ENCODE results near the gene DEXI. TPM values are rescaled to one million over a fixed set of nuclear protein-coding genes. Genes with fewer than 3 reads are reported as not detected.

DEXI gene
- total RNA-seq: 61.5 and 67.5 TPM in 2 replicates

GRCh38 chr16:10942352-10943063, at the start of gene DEXI:
Gene DEXI (minus strand): TSS chr16:10942468. CDS start chr16:10942005, 463 bp downstream.

GRCh38 chr16:10944249-10945064, 2.2 kb upstream of the DEXI start, which contains the start of gene CLEC16A:
Gene CLEC16A (plus strand): TSS chr16:10944564. CDS start chr16:10944718, 154 bp downstream.

Other genes with a start within 250 kb of the DEXI start
- 0.39 TPM in 1 of 2 replicates, not detected in the other for gene TEKT5, start 247.5 kb downstream of the DEXI start, total RNA-seq
- 16.5 and 24.7 TPM in 2 replicates for gene NUBP1, start 198.6 kb downstream of the DEXI start, total RNA-seq
- gene TVP23A, start 123.7 kb downstream of the DEXI start, total RNA-seq: not detected in 2 replicates
- 0.33 and 0.79 TPM in 2 replicates for gene CIITA, start 65.3 kb downstream of the DEXI start, total RNA-seq
- 44.4 and 45.2 TPM in 2 replicates for gene CLEC16A, start 2.1 kb upstream of the DEXI start, total RNA-seq

All from placental epithelial cell (primary cell).